SK-N-SH (cell line): ENCODE results near the gene C1GALT1. TPM values are rescaled to one million over a fixed set of nuclear protein-coding genes. Genes with fewer than 3 reads are reported as not detected.

Experiments used
- CTCF ChIA-PET: fragments of 300-600, 350-600 bp; formaldehyde crosslinking; extraction: SDS; loops from one replicate; lab custom pipeline; 2021; lab: Yijun Ruan, JAX
- POLR2A ChIA-PET: fragments of 350-600 bp; sonication (Branson Sonifier 250); formaldehyde crosslinking; extraction: SDS; loops from one replicate; lab custom pipeline; 2020; ENCODE audit warnings: antibody characterized with exemption, inconsistent platforms; lab: Yijun Ruan, JAX
- DNase-seq: peaks from one replicate; pipeline ENCODE4 v3.0.0; 2012
- H2AFZ ChIP-seq: fragments of 200-600 bp; sonication (generic); 2 replicates; pipeline ENCODE4 v1.8.1; 2016; ENCODE audit warnings: antibody characterized with exemption, mild to moderate bottlenecking, low read depth
- H3F3A ChIP-seq: fragments of 200-600 bp; sonication (generic); replicated peaks from 2 replicates; pipeline ENCODE3; 2016; ENCODE audit warnings: antibody characterized with exemption, mild to moderate bottlenecking; ENCODE audit not compliant: insufficient read depth
- H3K27ac ChIP-seq, 2 experiments: fragments of 200-500 bp in 1 of 2; fragments of 200-600 bp in 1 of 2; sonication (Bioruptor generic) in 1 of 2; sonication (generic), shearing (Covaris generic) in 1 of 2; 2 replicates each; pipeline versions ENCODE4 v1.5.1 to v1.6.1; 2014 to 2016; ENCODE audit warnings: low read depth in 2 of 2, inconsistent platforms in 1 of 2, low read length in 1 of 2, mild to moderate bottlenecking in 1 of 2, mixed read lengths in 1 of 2
- H3K27me3 ChIP-seq: fragments of 200-600 bp; sonication (generic), shearing (Covaris generic); 2 replicates; pipeline ENCODE4 v1.6.1; 2016; ENCODE audit warnings: mixed run types; ENCODE audit not compliant: insufficient read depth
- H3K36me3 ChIP-seq, 2 experiments: fragments of 200-500 bp in 1 of 2; fragments of 200-600 bp in 1 of 2; sonication (Bioruptor generic) in 1 of 2; sonication (generic) in 1 of 2; replicated peaks in 1 of 2; 2 replicates each; pipeline versions ENCODE3 to v1.5.1; 2014 to 2016; ENCODE audit warnings: low read length in 1 of 2, mild to moderate bottlenecking in 1 of 2; ENCODE audit not compliant: insufficient read depth in 2 of 2, control insufficient read depth in 1 of 2
- H3K4me1 ChIP-seq, 2 experiments: fragments of 200-500 bp in 1 of 2; fragments of 200-600 bp in 1 of 2; sonication (Bioruptor generic) in 1 of 2; sonication (generic), shearing (Covaris generic) in 1 of 2; 2 replicates each; pipeline versions ENCODE4 v1.5.1 to v1.6.1; 2014 to 2016; ENCODE audit warnings: low read depth in 1 of 2, low read length in 1 of 2, mixed run types in 1 of 2; ENCODE audit not compliant: insufficient read depth in 2 of 2, control insufficient read depth in 1 of 2
- H3K4me2 ChIP-seq: fragments of 200-600 bp; sonication (generic), shearing (Covaris generic); 2 replicates; pipeline ENCODE4 v1.6.1; 2017; ENCODE audit warnings: mixed run types
- H3K4me3 ChIP-seq, 2 experiments: fragments of 200-500 bp in 1 of 2; fragments of 200-600 bp in 1 of 2; sonication (Bioruptor generic) in 1 of 2; sonication (generic), shearing (Covaris generic) in 1 of 2; 2 replicates each; pipeline versions ENCODE4 v1.5.1 to v1.8.1; 2014 to 2016; ENCODE audit warnings: low read depth in 2 of 2, inconsistent platforms in 1 of 2, low read length in 1 of 2, mild to moderate bottlenecking in 1 of 2, mixed read lengths in 1 of 2, moderate library complexity in 1 of 2
- H3K79me2 ChIP-seq: fragments of 200-600 bp; sonication (generic); 2 replicates; pipeline ENCODE4 v1.8.1; 2017; ENCODE audit warnings: mild to moderate bottlenecking; ENCODE audit not compliant: insufficient read depth
- H3K9ac ChIP-seq: fragments of 200-600 bp; sonication (generic); 2 replicates; pipeline ENCODE4 v1.6.1; 2017; ENCODE audit warnings: mixed run types
- H3K9me2 ChIP-seq: fragments of 200-600 bp; sonication (generic); 2 replicates; pipeline ENCODE4 v1.6.1; 2017; ENCODE audit warnings: mixed run types
- H3K9me3 ChIP-seq: fragments of 200-600 bp; sonication (generic); 2 replicates; pipeline ENCODE4 v1.6.1; 2017; ENCODE audit warnings: mixed run types, mild to moderate bottlenecking, moderate library complexity
- H4K20me1 ChIP-seq: fragments of 200-600 bp; sonication (generic); 2 replicates; pipeline ENCODE4 v1.6.1; 2017; ENCODE audit warnings: mild to moderate bottlenecking, mixed run types; ENCODE audit not compliant: insufficient read depth
- FOXJ3 ChIP-seq: sonication (generic); formaldehyde crosslinking; IDR thresholded peaks from 2 replicates; pipeline ENCODE4 v1.5.1; 2020; ENCODE audit warnings: mild to moderate bottlenecking, missing genetic modification reagents
- FOXM1 ChIP-seq: IDR thresholded peaks from 2 replicates; pipeline ENCODE4 v1.4.0; 2012; ENCODE audit warnings: low read depth, mild to moderate bottlenecking
- GABPA ChIP-seq: IDR thresholded peaks from 2 replicates; pipeline ENCODE4 v1.4.0; 2012; ENCODE audit warnings: low read depth, mild to moderate bottlenecking
- GATA2 ChIP-seq: sonication (generic); formaldehyde crosslinking; IDR thresholded peaks from 2 replicates; pipeline ENCODE4 v1.5.0; 2020; ENCODE audit warnings: mild to moderate bottlenecking, missing genetic modification reagents
- IRF3 ChIP-seq: fragments of 150-350 bp; IDR thresholded peaks from 2 replicates; pipeline ENCODE4 v1.6.1; 2016; ENCODE audit warnings: mild to moderate bottlenecking, low read depth, low read length
- JUND ChIP-seq: IDR thresholded peaks from 2 replicates; pipeline ENCODE4 v1.4.0; 2012
- NFIC ChIP-seq: IDR thresholded peaks from 2 replicates; pipeline ENCODE4 v1.4.0; 2012; ENCODE audit warnings: borderline replicate concordance
- NRF1 ChIP-seq: IDR thresholded peaks from 2 replicates; pipeline ENCODE4 v1.6.1; 2012; ENCODE audit warnings: low read depth, mild to moderate bottlenecking, low read length
- POLR2AphosphoS5 ChIP-seq: IDR thresholded peaks from 2 replicates; pipeline ENCODE4 v1.6.1; 2012; ENCODE audit warnings: low read depth, low read length
- RAD21 ChIP-seq: IDR thresholded peaks from 2 replicates; pipeline ENCODE4 v1.6.1; 2012; ENCODE audit warnings: mild to moderate bottlenecking, low read length
- RCOR1 ChIP-seq: fragments of 150-350 bp; IDR thresholded peaks from 2 replicates; pipeline ENCODE4 v1.6.1; 2017; ENCODE audit warnings: antibody characterized with exemption, low read length
- REST ChIP-seq: IDR thresholded peaks from 2 replicates; pipeline ENCODE4 v1.6.1; 2012; ENCODE audit warnings: mild to moderate bottlenecking, low read depth, low read length, moderate library complexity
- RFX5 ChIP-seq: IDR thresholded peaks from 2 replicates; pipeline ENCODE4 v1.6.1; 2012; ENCODE audit warnings: mild to moderate bottlenecking, improper control_type of control experiment, low read length
- RXRA ChIP-seq: IDR thresholded peaks from 2 replicates; pipeline ENCODE4 v1.4.0; 2012; ENCODE audit warnings: low read depth, mild to moderate bottlenecking, borderline replicate concordance
- TAF1 ChIP-seq: IDR thresholded peaks from 2 replicates; pipeline ENCODE4 v1.6.1; 2012; ENCODE audit warnings: low read depth, mild to moderate bottlenecking, low read length, moderate library complexity, borderline replicate concordance
- TCF12 ChIP-seq: IDR thresholded peaks from 2 replicates; pipeline ENCODE4 v1.4.0; 2012
- YY1 ChIP-seq: IDR thresholded peaks from 2 replicates; pipeline ENCODE4 v1.4.0; 2012; ENCODE audit warnings: low read depth, mild to moderate bottlenecking
- WGBS: methylation state at CpG from one replicate; pipeline ENCODE4 v1.1.6; 2017; ENCODE audit warnings: low lambda C conversion rate; 5-methylcytosine and 5-hydroxymethylcytosine counted together
- polyA plus RNA-seq, 3 experiments: library from polyadenylated mRNA; depleted of rRNA; stranded (reverse); fragments of >200 nt; gene quantifications; 2 replicates each; pipeline ENCODE4 v1.2.3, GENCODE V29; 2012
- TF ChIP-seq, protein P1 (sequence below): IDR thresholded peaks from 2 replicates; pipeline ENCODE4; 2012
- TF ChIP-seq, protein P2 (sequence below): fragments of 200-600 bp; sonication (generic); IDR thresholded peaks from 2 replicates; pipeline ENCODE4 v1.6.1; 2017; ENCODE audit warnings: antibody characterized with exemption, mild to moderate bottlenecking, moderate library complexity
- TF ChIP-seq, protein P3 (sequence below): fragments of 150-350 bp; IDR thresholded peaks from 2 replicates; pipeline ENCODE4 v1.6.1; 2017; ENCODE audit warnings: antibody characterized with exemption, low read length, low read depth, borderline replicate concordance

C1GALT1 gene
- polyA plus RNA-seq, 1 of the 3 experiments (the other 2 are of a cell fraction): 15.2 TPM

- Histone ChIP-seq H3K79me2 (no peaks in the 10 kb centered on the region), H3K27ac (no peak overlapping the region)
- CTCF ChIA-PET: interaction anchor here (0.6 to 2.5 kb wide), 6 partner anchors 9 to 274 kb away, joined by 3 to 15 read pairs (median 4); partner anchors contain the start of gene C1GALT1
- TF ChIP-seq YY1 (no peak), REST (no peak), FOXJ3 (CRISPR knock-in tag) (no peak), FOXM1 (no peak), RCOR1 (no peak), GATA2 (CRISPR knock-in tag) (no peak), IRF3 (no peak), GABPA (no peak), TCF12 (no peak), RXRA (no peak), RAD21 (no peak), JUND (no peak), NRF1 (no peak), POLR2AphosphoS5 (no peak), TAF1 (no peak), RFX5 (no peak), NFIC (no peak)
- TF ChIP-seq, protein P1, sequence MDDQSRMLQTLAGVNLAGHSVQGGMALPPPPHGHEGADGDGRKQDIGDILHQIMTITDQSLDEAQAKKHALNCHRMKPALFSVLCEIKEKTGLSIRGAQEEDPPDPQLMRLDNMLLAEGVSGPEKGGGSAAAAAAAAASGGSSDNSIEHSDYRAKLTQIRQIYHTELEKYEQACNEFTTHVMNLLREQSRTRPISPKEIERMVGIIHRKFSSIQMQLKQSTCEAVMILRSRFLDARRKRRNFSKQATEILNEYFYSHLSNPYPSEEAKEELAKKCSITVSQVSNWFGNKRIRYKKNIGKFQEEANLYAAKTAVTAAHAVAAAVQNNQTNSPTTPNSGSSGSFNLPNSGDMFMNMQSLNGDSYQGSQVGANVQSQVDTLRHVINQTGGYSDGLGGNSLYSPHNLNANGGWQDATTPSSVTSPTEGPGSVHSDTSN: no peak
- TF ChIP-seq, protein P2, sequence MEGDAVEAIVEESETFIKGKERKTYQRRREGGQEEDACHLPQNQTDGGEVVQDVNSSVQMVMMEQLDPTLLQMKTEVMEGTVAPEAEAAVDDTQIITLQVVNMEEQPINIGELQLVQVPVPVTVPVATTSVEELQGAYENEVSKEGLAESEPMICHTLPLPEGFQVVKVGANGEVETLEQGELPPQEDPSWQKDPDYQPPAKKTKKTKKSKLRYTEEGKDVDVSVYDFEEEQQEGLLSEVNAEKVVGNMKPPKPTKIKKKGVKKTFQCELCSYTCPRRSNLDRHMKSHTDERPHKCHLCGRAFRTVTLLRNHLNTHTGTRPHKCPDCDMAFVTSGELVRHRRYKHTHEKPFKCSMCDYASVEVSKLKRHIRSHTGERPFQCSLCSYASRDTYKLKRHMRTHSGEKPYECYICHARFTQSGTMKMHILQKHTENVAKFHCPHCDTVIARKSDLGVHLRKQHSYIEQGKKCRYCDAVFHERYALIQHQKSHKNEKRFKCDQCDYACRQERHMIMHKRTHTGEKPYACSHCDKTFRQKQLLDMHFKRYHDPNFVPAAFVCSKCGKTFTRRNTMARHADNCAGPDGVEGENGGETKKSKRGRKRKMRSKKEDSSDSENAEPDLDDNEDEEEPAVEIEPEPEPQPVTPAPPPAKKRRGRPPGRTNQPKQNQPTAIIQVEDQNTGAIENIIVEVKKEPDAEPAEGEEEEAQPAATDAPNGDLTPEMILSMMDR: no peak
- TF ChIP-seq, protein P3, sequence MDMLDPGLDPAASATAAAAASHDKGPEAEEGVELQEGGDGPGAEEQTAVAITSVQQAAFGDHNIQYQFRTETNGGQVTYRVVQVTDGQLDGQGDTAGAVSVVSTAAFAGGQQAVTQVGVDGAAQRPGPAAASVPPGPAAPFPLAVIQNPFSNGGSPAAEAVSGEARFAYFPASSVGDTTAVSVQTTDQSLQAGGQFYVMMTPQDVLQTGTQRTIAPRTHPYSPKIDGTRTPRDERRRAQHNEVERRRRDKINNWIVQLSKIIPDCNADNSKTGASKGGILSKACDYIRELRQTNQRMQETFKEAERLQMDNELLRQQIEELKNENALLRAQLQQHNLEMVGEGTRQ: no peak
- TF ChIP-seq, all 33 proteins: peak for 0
- H3K4me1 ChIP-seq: peaks cover 0 to 7% of the 10 kb centered on the region in 2 experiments; a peak in 1 of 4 replicates
- H3K9ac ChIP-seq: no peak overlapping the region
- H3K27me3 ChIP-seq: no peaks in the 10 kb centered on the region
- no peaks in the 10 kb centered on the region for H3F3A ChIP-seq
- H2AFZ ChIP-seq: no peak overlapping the region
- POLR2A ChIA-PET: no interaction called here
- H3K4me3 ChIP-seq: no peak overlapping the region
- no peaks in the 10 kb centered on the region for H4K20me1 ChIP-seq
- H3K9me2 ChIP-seq: no peaks in the 10 kb centered on the region
- H3K4me2 ChIP-seq: no peak overlapping the region
- H3K36me3 ChIP-seq: no peaks in the 10 kb centered on the region
- DNase-seq: no peak
- no peaks in the 10 kb centered on the region for H3K9me3 ChIP-seq
- WGBS: 77% methylated on average over 9 of the region's 9 CpGs
Observed at GRCh38 chr7:7264306-7265040, 82.1 kb downstream of the C1GALT1 start.
